Suppressor macrophage treated with lipopolysaccharide for 1 hour (primary cell): ENCODE measurements around the gene GALNT14.

Experiments
- DNase-seq, 3 donors: peaks; one replicate each; pipeline ENCODE4 v3.0.0-alpha.2; 2020 to 2022

Gene GALNT14

GRCh38 chr2:30877833-30878232 is 260.4 kb downstream of the GALNT14 start:
- DNase-seq = no peak

- DNase-seq = no peak
Observed at GRCh38 chr2:30872797-30873196, 265.4 kb downstream of the GALNT14 start.

GRCh38 chr2:30871980-30872789 is 266.1 kb downstream of the GALNT14 start:
- no peak for DNase-seq

- no peak for DNase-seq
Observed at GRCh38 chr2:30871440-30871839, 266.8 kb downstream of the GALNT14 start.

- no peak for DNase-seq
Observed at GRCh38 chr2:30869988-30870387, 268.3 kb downstream of the GALNT14 start.

- no peak for DNase-seq
Observed at GRCh38 chr2:30867385-30867784, 270.9 kb downstream of the GALNT14 start.

- DNase-seq = peak; percentile 53 to 64 (median 54)
Observed at GRCh38 chr2:30866974-30867373, 271.3 kb downstream of the GALNT14 start.

GRCh38 chr2:30865892-30866681 is 272.2 kb downstream of the GALNT14 start:
- peak; percentile 24 to 34 (median 33) for DNase-seq

- no peak for DNase-seq
Observed at GRCh38 chr2:30865243-30865642, 273.0 kb downstream of the GALNT14 start.

- DNase-seq = peak; percentile 84 to 90 (median 89)
Observed at GRCh38 chr2:30862054-30862651, 276.1 kb downstream of the GALNT14 start.

- DNase-seq = no peak
Observed at GRCh38 chr2:30860726-30861125, 277.5 kb downstream of the GALNT14 start.
